Lung microvascular endothelial cell (primary cell): Measurements from ENCODE around the gene PRICKLE3. TPM values are rescaled to one million over a fixed set of nuclear protein-coding genes. Genes with fewer than 3 reads are reported as not detected.

ENCODE experiments used
- DNase-seq, 2 donors: peaks; one replicate each; pipeline versions ENCODE4 v3.0.0 to v3.0.0-alpha.2; 2010; ENCODE audit warnings: low read depth in 2 of 2
- total RNA-seq: library from RNA; depleted of rRNA; stranded (reverse); fragments of >200 nt; gene quantifications from 2 replicates; pipeline ENCODE4 v1.2.1, GENCODE V29; 2014

Gene PRICKLE3
- total RNA-seq, 1 donor from 2014 or later = 3.4 TPM

DNA sequence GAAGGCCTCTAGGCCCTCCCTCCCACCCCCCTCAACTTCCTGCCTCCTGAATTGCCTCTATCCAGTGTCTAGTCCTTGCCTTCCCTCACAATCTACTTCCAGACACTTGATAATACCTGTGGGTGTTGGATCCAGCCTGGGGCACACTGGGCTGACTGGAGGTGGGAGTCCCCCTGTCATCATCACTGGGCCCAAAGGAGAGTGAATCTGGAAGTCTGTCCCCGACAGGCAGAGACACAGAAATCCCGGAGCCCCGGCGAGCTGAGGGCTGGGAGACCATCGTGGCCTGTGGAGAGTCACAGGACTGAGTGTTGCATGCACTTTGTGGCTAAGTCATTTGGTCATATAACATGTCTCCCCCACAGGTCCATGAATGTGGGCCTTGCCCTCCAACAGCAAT, 22.2 kb upstream of the PRICKLE3 start:
- DNase-seq = no peak

DNA sequence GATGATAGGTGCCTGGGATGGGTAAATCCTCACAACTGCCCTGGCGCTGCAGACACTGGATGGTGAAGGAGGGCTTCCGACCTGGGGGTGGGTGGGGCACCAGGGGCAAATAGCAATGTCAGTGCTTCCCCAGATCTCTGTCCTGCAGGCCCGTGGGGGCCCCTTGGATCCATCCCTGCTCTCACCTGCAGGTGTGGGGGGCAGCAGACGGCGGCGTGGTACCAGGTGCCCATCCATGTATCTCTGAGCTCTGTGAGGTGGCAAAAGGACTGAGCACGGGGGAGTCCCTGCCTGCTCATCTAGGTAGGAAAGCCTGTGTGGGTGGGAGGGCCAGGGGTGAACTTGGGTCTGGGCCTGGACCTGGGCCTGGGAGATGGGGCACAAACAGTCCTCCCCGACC, 20.4 kb upstream of the PRICKLE3 start:
- no peak for DNase-seq

DNA sequence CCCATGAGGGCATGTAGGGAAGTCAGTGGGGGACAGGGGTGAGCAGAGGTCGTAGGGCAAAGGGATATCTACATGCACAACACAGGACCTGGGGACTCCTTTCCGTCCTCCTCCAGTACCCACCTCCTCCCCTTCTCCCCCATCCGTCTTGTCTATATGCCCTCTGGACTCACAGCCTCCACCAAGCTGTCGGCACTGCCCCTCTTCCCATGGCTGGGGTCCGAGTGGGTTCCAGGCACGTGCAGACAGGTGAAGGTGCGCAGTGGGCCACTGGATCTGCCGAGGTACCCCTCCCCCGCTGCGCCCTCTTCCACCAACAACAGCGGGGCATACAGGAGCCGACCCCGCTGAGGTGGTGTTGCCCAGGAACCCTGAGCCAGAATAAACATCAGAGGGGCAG, 19.3 kb upstream of the PRICKLE3 start:
- DNase-seq = no peak

DNA sequence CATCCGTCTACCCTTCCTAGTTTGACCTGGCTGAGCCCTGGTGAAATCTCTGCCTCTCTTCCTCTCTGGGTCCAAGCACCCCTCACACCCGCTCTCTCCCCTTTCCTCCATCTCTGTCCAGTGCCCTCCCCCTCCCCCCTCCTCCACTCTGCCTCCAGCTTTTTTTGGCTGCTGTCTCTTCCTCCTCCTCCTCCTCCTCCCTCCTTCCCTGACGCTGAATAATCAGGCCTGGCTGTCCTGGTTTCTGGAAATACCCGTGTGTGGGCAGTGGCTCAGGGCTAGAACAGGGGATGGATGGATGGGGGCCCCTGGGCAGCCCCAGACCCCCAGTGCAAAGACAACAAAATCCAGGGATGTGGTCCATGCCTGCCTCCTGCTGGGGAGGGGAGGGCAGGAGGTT, 18.5 kb upstream of the PRICKLE3 start:
- no peak for DNase-seq

DNA sequence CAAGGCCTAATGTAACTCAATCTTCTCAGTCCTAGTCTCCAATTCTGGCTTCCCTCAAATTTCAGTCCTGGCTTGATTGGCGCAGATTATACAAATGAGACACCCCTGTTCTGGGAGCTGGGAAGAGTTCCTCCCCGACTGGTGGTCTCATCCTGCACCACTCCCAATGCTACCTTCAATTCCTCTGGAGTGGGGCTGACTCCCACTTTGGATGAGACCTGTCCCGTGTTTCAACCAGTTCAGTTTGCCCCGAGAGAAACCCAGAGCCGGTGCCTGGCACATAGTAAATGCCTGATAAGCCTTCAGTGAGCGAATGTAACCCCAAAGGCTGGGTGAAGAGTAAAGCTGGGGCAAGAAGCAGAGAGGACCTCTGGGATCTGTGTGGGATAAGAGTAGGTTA, 17.8 kb upstream of the PRICKLE3 start:
- DNase-seq = no peak

DNA sequence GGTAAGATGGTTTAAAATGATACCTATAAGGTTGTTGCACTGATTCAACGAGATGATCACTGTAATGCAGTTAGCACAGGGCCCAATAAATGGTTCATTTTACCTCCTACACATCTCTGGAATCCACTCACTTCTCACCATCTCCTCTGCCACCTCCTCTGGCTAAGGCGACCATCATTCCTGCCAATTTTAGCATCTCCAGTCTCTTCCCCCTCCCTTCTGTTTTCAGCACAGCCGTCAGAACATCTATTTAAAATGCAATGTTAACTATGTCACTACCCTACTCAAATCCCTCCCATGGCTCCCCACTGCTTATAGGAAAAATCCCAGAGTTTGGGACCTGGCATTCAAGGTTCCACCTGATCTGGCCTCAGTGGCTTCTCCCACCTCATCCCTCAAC, 17.4 kb upstream of the PRICKLE3 start:
- DNase-seq = no peak

DNA sequence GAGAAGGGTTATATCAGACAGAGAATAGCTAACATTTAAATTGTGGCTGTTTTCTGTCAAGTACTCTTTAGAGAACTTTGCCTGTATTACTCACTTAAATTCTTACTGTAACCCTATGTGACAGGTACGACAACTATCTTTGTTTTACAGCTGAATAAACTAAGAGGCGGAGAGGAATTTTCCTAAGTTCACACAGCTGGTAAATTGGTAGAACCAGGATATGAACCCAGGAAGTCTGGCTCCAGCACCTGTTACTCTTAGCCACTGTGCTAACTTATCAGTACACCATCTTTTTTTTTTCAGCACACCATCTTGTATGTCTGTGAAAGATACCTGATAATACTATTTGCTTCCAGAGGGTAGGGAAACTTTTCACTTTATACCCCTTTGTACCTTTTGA, 15.8 kb upstream of the PRICKLE3 start:
- no peak for DNase-seq

DNA sequence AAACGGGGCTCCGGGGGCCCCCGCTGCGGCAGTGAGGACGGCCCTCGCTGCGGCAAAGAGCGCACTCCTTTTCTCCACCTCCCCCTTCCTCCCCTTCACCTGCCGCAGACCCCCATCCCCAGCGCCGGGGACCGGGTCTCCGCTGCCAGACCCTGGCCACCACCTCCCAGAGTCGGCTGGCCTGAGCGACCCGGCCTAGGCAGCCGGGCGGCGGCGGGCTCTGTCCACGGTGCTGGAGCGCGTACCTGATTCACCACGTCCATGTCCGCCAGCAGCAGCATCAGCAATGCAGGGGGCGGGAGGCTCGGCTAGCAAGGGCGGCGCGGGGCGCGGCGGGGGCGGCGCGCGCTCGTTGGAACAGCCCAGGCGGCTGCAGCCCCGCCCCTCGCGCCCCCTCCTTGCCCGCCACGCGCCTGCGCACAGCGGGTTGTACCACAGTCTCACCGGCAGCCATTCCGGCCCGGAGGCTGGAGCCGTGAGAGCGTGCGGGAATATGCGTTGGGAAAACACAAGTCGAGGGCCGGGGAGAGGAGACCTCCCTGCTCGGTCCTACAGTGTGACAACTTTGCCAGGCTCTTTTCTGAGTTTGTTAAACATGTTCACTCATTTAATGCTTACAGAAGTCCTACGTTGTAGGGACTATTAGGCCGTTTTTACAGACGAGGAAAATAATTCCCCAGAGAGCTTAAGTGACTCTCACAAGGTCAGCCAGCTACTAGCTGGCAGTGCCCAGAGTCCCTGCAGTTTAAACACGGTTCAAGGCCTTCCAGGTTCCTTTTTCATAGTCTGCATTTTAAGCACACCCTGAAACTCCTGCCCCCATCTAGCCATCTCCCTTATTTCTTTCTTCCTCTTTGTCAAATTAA, 14.0 kb upstream of the PRICKLE3 start, which contains the start of gene SYP:
Gene SYP (minus strand): TSS at position 288 of the 866 bp plus-strand sequence. CDS start 7 bp downstream, at position 281.
- peak; percentile 89 to 94 for DNase-seq

DNA sequence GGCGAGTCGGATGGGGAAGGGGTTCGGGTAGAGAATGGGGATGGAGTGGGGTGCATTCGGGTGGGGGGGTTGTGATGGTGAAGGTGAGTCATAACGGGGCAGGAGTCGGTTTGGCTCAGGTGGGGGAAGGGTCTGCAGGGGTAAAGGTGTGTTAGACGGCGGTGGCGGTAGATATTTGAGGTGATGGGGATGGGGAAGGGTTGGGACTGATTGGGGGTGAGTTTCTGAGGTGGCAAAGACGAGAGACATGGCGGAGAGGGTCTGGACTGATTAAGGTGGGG, 13.1 kb upstream of the PRICKLE3 start:
- DNase-seq = no peak

DNA sequence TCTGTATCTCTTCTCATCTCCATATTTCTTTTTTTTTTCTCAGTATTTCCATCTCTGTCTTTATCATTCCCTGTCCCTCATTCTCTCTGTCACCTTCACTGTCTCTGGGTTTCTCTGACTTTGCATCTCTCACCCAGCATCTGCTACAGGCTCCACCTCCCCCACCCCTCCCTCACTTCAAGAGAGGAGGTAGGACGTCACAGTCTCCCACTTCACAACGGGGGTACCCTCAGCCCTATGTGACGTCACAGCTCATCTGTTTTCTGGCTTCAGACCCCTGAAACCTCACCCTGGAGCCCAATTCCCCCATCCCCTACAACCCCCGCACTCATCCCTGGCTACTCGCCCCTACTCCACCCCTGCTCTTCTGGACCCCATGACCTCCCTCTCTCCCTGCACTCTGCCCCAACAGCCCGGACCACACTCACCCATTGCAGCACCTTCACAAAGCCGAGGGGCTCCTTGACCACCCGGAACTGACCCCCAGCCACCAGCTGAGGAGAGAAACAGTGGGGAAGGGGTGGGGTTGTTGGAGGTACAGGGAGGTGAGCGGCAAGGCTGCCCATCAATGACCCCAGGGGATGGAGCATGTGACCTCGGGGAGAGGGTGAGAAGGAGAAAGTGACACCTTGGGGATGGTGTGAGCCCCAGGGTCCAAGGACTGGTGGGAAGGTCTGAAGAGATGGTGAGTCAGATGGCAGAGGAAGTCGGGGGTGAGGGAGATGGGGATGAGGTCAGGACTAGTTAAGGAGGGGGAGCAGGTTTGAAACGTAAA, 12.6 kb upstream of the PRICKLE3 start:
- no peak for DNase-seq

DNA sequence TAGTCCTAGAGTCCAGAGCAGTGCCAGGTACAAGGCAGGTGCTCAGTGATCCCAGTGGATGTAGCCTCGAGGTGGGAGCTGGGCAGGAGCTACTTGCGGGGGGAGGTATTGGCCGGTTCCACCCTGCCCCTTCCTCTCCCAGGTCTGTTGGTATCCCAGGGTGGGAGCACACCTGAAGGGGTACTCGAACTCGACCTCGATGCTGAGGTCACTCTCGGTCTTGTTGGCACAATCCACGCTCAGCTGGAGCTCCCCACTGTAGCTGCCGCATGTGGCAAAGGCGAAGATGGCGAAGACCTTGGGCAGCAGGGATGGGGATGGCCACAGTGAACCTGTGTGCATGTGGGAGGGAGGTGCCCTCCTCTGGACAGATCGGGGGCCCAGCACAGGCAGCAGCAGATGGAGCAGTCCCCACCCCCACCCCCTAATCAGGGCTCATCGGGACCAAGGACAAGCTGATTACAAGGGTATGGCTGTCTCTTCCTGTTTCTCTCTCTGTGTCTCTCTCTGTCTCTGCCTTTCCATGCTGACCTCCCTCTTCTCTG, 11.4 kb upstream of the PRICKLE3 start:
- DNase-seq = no peak

DNA sequence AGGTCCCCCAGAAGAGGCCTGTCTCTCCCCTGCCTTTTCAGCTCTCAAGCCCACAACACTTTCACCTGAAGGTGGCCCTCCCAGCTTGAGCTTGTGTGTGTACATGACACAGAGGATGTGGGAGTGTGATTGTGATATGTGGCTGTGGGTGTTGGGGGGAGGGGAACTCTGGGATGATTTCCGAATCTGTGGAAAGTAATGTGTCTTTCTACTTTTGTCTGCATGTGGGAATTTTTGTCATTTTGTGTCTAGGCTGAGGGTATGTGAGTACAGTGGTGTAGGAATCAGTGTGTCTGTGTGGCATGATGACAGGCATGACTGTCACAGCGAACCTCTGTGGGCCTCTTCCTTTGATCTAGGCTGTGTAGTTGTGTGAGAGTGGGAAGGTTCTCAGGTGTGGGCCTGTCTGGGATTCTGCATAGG, 7.4 kb upstream of the PRICKLE3 start:
- DNase-seq = no peak

DNA sequence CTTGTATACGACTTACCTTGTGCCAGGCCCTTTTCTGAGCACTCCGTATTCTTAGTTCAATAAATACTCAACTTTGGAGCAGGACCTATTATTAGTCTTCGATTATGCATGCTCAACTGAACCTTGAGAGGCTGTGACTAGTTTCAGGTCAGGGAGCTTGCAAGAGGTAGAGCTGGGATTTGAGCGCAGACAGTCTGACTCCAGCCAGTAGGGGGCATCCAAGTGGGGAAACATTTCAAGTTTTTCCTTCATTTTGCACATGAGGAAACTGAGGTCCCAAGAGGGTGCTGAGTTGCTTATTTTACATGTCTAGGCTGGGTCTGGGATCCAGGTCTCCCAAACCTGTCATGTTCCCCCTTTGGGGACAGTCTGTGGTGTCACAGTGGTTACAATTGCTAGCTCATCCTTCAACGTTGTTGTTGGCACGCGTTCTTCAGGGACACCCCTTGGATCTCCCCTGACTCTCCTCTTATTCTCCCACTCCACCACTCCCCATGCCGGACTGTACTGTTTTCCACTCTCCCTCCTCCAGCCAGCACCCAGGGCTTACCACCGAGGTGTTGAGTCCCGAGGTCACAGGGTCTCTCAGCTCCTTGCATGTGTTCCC, 6.7 kb upstream of the PRICKLE3 start:
- peak; percentile 42 to 43 for DNase-seq

DNA sequence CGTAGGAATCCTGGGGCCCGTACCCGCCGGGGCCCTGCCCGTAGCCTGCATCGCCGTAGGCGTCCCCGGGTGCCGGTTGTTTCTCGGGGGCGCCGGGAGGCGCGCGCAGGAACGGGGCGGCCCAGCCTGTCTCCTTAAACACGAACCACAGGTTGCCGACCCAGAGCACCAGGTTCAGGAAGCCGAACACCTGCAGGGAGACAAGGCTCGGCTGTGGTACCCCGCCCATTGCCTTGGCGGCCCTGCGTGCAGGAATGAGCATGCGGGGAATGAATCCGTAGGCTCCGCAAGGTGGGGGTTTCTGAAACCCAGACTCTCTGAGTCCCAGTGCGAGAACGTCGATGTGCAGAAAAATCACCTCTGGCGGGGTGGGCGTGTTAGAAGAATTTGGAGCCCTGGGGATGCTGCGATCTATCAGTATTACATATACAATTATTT, 5.4 kb upstream of the PRICKLE3 start:
- DNase-seq = peak in 1 of 2 donors; percentile 5

DNA sequence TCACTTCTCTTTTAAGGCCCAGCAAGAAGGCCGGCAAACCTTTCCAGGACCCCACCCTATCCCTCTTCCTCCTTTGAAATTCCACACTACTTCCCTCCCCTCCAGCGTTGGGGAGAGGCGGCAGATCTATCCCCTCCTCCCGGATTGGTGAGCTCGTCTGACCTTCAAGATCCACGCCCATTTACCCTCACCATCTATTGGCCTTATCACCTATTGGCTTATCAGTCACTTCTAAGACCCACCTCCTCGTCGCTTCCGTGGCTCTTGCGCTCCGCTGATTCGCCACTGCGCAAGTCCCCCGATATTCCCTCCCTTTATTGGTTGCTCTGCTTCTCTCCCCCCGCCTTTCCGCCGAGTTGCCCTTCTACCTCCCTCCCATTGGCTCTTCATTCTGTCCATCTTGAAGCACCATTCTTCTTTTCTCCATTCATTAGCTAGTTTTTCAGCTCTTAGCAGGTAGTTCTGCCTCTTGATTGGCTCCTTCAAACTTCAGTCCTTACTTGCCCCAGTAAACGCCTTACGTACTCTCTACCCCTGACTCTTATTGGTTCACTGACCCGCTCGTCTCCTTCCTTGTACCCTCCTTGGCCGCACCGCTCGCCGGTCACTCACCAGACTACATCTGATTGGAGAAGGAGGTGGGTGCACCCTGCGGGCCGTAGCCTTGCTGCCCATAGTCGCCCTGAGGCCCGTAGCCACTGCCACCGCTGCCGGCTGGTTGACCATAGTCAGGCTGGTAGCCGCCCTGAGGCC, 4.8 kb upstream of the PRICKLE3 start:
- peak; percentile 99 for DNase-seq

DNA sequence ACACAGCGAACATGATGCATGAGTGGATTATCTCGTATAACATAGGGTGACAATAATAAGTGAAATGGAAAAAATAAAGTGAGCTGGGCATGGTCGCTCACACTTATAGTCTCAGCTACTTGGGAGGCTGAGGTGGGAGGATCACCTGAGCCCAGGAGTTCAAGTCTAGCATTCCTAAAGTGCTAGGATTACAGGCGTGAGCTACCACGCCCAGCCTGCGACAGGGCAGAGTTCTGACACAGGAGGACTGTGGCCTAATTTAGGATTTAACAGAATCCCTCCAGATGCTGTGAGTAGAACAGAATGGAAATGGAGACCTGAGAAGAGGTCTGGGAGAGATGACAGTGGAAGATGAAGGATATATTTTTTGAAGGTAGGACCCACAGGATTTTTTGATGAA, 3.4 kb upstream of the PRICKLE3 start:
- no peak for DNase-seq

DNA sequence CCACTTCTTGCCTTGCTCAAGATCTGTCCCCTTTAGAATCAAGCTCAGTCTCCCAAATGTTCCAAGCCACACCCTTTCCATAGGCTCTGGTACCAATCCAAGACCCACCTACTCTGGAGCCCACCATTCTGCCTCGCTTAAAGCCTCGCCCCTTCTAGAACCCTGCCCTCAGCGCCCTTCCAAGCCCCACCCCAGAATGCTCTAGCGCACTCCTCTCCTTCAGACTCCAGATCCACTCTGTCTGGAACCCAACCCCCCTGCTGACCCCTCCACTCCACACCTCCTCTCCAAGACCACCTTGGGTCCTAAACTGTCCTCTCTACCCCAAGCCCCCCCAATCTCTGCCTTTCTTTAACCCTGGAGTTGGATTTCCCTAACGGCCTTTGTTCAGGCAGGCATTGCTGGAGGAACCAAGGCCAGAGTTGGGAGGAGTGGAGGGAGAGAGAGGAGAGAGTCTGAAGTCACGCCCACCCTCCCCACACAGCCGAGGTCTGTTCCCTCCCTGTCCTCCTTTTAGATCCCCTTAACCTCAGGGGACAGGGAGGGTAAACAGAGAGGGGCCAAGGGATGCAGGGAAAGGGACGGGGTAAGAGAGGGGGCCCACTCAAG, 2.4 kb upstream of the PRICKLE3 start:
- DNase-seq = no peak

DNA sequence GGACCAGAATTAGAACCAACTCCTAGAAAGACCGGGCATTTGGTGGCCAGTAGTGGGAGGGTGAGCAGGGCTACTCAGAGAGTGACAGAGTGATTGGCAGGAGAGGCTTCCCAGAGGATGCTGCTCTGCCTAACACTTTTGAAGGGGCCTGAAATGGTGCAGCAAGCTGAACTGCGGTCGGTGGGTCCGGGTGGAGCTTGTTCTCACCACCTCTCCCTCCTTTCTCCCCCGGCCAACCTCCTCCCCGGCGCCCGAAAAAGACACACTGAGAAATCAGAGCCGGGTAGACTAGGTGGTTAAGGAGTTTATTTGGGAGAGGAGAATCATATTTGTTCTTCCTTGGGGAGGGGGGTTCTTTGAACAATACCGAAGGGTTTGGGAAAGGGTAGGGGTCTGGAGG, 1.4 kb upstream of the PRICKLE3 start:
- no peak for DNase-seq

DNA sequence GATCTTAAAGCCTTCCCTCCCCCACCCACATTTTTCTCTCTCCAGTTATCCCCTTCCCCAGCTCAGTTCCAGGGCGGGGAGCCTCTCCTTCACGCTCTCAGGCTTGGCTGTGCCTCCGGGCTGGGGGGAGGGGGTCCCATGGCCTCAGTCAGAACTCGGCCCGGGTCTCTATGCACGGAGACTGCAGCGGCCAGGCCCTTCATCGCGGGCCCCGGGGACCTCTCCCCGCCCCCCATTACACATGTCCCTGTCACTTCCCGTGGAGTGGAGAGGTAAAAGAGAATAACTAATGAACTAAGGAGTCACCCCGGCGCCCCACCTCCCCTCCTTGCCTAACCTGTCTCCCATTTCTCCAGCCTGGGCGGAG, 838 bp upstream of the PRICKLE3 start:
- no peak for DNase-seq

DNA sequence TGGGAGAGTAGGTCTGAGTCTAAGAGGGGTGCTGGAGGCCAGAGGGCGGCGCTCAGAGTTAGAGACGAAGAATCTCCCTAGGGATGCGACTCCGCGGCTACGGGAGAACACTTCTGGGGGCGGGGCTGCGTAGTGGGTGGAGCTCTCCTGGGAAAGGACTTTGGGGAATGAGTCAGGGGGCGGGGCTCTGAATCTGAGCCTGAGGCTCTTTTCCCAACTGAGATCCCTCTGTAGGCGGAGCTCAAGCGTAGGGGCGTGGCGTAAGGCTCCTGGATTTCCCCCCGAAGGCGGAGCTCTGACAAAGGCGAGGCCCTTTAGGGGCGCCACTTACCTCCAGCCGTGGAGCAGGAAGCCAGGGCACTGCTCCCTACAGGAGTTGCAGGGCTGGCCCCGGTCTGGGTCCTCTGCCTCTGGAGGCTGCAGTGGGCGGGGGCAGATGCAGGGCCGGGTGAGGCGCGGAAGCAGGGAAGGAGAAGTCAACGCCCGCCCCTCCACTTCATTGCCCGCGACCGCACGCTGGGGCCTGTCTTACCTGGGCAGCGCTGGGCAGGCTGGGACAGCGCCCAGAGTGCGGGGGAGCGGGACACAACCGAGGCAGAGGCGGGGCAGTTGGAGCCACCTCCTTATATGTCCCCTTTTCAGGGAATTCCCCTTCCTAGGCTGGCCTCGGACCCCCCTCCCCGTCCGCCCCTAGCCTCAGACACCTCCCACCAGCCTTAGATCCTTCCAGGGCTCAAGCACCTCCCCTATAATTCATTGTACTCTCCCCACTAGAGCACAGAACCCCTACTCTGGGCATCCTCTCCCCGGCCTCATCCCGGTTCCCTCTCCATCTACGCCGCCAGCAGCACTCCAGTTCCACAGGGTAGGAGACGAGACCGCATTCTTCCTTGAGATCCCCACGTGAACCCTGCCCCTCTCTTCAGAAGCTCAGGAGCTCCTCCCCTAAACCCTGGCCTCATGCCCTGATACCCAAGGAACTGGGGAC, 1.6 kb downstream of the PRICKLE3 start:
- peak; percentile 70 to 86 for DNase-seq
